CD4-positive, alpha-beta T cell treated with Interleukin-4 for 4 hours (primary cell): ENCODE measurements around the gene TACC3.

Experiments
- DNase-seq: peaks from one replicate; pipeline ENCODE4 v3.0.0-alpha.2; 2020

The TACC3 gene

GRCh38 chr4:1778642-1779392 lies 57.5 kb downstream of the TACC3 start:
- no peak for DNase-seq

GRCh38 chr4:1779588-1780382 lies 58.5 kb downstream of the TACC3 start:
- DNase-seq, result no peak

DNA sequence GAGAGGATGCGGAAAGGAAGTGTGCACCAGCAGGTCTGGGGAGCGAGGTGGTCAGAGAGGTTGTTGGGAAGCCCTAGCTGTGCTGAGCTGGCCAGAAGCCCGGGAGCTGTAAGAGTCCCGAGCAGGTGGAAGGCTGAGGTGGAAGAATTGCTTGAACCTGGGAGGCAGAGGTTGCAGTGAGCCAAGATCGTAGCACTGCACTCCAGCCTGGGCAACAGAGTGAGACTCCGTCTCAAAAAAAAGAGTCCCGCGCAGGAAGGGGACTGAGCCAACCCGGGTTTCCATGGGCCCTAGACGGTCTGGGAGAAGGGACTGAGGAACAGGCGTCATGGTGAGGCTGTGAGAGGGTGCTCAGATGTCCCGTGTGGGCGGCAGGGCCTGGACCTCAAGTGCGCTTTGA lies 59.1 kb downstream of the TACC3 start:
- DNase-seq, result no peak

- no peak for DNase-seq
These were observed 61.7 kb downstream of the TACC3 start for GRCh38 chr4:1783015-1783414.

GRCh38 chr4:1783970-1784369 lies 62.6 kb downstream of the TACC3 start:
- DNase-seq, result no peak

- DNase-seq, result no peak
These were observed 63.1 kb downstream of the TACC3 start for GRCh38 chr4:1784395-1784788.

DNA sequence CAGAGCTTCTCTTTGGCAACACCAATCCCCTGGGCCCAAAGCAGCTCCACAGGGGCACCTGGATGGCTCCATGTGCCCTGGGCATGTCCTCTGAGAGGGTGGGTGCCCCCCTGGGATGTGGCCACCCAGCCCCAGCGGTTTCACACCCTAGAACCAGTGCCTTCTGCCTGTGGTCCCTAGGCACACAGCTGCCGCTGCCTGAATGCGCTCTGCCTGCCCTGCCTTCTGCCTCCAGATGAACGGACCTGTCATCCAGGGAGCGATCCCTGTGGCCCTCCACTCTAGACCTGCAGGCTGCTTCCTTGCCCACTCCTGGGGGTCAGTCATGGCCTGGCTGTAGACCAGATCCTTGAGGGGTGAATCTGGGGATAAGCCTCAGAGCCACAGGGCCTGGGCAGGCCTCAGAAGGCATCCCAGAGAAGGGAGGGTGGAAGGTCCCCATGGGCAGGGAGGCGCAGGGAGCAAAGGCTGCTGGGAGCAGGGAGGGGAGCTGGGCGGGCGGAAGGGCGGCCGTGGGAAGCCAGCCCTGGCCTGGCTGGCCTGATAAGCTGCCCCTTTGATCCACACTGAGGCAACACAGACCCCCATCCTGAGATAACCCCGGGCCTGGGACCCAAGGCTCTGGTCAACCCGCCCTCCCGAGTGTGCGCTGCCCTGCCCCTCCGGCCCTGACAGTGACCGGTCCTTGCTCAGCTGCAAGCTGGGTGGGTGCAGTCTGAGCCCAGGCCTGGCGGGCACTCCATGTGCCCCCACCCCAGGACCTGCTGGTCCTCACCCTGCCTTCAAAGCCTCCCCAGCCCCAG lies 63.7 kb downstream of the TACC3 start:
- no peak for DNase-seq

- no peak for DNase-seq
These were observed 64.3 kb downstream of the TACC3 start for GRCh38 chr4:1785592-1785991.

GRCh38 chr4:1786544-1787362 lies 65.4 kb downstream of the TACC3 start:
- no peak for DNase-seq

- no peak for DNase-seq
These were observed 66.2 kb downstream of the TACC3 start for GRCh38 chr4:1787411-1788077.

GRCh38 chr4:1788254-1788973 lies 67.1 kb downstream of the TACC3 start:
- no peak for DNase-seq

DNA sequence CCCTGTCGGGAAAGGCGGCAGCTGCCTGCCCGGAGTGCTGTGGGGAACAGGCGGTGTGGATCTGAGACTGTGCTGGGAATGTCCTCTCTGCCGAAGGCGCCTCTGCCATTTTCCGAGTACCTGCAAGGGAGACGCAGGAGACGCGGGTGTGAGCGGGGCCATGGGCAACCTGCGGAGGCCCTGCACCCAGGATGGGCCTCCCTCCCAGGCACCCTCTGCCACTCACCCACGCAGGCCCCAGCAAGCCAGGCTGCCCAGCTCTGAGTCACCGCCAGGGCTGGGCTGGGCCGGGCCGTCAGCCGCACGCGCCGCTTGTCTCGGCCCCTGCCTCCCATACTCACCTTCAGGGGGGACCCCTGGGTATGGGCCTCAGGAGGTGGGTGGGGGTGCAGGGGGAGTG lies 68.2 kb downstream of the TACC3 start:
- DNase-seq, result no peak

- no peak for DNase-seq
These were observed 68.7 kb downstream of the TACC3 start for GRCh38 chr4:1790005-1790404.

GRCh38 chr4:1792158-1792831 lies 71.0 kb downstream of the TACC3 start:
- no peak for DNase-seq

GRCh38 chr4:1792832-1793495 lies 71.6 kb downstream of the TACC3 start, which contains the start of gene FGFR3:
Gene FGFR3, plus strand, starts transcription at chr4:1793293. Its CDS starts 642 bp downstream, at chr4:1793935.
- no peak for DNase-seq

DNA sequence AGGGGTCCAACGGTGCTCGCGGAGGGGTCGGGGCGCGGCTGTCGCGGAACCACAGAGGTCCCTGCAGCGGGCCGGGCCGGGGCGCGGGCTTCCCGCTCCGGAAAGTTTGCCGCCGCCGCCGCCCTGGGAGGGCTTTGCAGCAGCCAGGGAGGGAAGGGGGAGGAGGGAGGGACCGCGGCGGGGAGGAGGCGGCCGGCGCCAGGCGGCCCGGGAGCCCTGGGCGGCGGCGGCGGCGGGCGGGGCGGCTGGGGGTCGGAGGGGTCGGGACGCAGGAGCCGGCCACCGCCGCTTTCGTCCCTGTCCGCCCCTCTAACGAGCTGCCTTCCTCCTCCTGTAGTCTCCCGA lies 72.1 kb downstream of the TACC3 start:
- DNase-seq, result peak; percentile 5

- DNase-seq, result no peak
These were observed 72.9 kb downstream of the TACC3 start for GRCh38 chr4:1793940-1794808.
